HG03108 (cell line): ENCODE results near the gene PRSS22.

ENCODE experiments used
- ATAC-seq: cut with Tn5 transposase; IDR thresholded peaks from one replicate; pipeline ENCODE4 v1.9.1; 2021; ENCODE audit warnings: moderate library complexity; ENCODE audit not compliant: unreplicated experiment

The PRSS22 gene

DNA sequence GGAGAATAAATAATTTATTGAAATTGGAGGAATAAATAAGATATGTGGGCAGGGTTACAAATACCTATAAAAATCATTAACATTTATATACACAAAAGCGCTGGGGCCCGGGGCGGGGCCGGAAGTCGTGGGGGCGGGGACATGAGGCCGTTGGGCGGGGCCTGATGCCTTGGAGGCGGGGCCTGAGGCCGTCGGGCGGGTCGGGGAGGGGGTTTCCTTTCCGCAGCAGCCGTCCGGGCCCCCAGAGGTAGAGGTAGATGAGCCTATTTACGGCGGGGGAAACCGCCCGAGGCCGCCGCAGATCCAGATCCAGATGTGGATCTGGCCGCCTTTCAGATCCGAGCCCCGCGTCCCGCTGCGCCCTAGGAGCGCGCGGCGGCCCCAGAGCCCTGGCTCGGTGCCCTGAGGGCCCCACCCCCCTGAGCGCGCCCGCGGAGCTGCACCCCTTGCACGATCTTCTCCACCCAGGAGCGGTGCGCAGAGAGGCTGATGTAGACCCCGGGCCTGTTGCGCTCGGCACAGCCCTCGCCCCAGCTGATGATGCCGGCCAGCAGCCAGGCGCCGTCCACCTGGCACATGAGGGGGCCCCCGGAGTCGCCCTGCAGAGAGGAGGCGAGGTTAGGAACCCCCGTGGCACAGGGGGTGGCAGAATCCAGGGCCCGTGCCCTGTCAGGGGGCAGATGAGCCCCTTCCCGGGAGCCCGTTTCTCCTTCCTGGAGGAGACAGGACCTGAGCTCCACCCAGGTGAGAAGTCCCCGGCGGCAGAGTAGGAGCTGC, 5.1 kb downstream of the PRSS22 start:
- ATAC-seq: no peak

DNA sequence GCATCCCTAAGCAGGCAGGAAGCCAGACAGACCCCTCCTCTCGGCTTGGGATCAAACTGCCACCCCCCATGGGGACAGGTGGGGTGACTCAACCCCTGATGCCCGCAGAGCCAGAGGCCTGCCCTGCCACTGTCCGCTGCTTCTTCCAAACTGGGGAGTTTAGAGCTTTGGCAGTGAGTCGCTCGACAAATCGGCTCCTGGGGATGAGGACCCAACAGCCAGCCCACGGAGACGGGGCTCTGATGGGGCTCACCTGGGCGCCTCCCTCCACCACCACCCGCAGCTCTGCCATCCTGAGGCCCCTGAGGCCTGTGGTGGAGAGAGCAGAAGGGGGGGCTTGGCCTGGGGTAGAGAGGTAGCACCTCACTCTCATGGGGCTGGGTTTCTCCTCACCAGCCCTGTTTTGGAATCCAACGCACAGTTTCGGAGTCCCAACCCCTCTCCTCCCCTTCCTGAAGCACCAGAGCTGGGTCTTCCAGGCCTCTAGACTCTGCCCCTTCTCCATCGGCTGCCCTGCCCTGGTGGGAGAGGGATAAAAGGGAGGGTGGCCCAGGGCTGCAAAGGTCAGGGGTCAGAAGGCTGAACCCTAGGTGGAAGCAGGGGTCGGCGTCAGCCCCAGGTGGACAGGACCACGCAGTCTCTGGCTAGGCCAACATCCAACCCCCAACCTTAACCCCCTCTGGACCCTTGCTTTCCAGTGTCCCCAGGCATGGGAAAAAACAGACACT, 5.8 kb downstream of the PRSS22 start:
- no peak for ATAC-seq

GRCh38 chr16:2848933-2849725, 8.8 kb downstream of the PRSS22 start:
- ATAC-seq: no peak

DNA sequence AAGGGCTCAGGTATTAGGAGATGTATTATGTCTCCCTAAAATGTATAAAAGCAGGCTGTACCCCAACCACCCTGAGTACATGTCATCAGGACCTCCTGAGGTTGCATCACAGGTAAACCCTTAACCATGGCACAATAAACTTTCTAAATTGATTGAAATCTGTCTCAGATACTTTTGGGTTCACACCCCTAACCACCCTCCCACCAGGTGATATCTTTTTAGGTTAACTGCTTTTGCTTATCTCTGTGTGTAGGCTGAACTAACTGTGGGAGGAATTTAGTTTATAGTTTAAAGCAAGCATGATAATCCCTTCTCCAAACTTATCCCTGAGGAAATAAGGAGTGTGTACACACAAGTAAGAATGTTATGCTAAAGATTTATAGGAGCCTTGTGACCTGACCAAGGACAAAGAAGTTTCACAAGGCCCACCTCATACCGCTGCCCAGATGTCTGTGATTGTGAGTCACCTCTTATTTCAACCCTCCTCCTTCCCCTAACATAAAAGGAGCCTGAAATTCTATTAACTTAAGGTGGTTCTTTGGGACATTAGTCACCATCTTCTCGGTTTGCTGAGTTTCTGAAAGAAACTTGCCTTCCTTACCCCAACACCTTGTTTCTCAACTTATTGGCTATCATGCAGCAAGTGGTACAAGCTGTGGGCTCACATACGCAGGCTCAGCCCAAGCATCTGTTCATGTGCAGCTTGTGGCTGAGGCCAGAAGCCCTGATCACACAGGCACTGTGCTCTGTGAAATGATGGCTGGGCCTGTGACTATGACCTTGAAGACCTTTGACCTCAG, 11.3 kb downstream of the PRSS22 start:
- no peak for ATAC-seq

DNA sequence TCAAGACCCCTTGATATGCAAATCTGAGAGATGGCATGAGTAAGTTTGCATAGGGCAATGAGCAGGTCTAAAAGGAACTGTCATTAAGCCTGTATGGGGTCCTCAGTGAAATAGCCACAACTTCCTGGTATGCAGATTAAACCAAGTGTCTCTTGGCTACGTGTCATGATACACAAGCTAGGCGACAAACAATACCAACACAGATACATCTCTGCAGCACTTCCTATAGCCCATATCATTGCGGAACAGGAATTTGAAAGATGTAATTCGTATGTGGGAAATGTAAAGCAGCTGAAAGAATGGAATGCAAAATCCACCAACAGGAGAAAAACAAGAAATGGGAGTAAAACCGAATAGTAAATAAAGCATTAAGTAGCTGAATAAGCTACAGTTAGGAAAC, 12.9 kb downstream of the PRSS22 start:
- ATAC-seq: no peak

- no peak for ATAC-seq
These were observed 14.4 kb downstream of the PRSS22 start for GRCh38 chr16:2843526-2843925.

DNA sequence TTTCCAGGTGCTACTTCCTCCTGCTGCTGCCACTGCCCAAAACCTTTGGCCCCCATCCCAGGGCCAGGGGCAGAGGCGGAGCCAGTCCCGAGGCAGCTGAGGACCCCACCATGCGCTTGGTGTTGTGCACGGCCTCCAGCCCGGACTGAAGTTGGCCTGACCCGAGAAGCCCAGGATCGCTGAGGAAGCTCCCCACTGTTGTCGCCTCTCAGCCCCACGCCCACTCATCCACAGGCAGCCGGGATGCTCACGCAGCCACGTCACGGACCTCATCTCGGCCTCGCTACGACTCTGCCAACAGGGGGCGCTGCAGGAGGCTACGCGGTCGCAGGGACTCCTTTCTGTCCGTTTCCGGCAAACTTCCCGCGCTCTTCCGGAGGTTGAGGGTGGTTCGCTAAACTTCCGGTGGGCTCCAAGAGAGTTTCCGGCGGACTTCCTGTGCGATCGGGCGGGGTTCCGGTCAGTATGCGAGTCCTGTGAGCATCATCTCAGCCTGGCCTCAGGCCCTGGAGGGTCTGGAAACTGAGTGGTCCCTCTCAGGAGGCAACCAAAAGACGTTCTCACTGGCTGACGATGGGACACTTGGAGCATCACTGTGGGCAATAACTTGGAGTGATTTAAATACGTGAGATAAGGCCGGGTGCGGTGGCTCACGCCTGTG, 15.5 kb downstream of the PRSS22 start:
- ATAC-seq: no peak

GRCh38 chr16:2841606-2842339, 16.2 kb downstream of the PRSS22 start:
- no peak for ATAC-seq

GRCh38 chr16:2840914-2841313, 17.1 kb downstream of the PRSS22 start:
- no peak for ATAC-seq

GRCh38 chr16:2839650-2840450, 18.1 kb downstream of the PRSS22 start:
- no peak for ATAC-seq

- ATAC-seq: no peak
These were observed 19.0 kb downstream of the PRSS22 start for GRCh38 chr16:2838928-2839327.

DNA sequence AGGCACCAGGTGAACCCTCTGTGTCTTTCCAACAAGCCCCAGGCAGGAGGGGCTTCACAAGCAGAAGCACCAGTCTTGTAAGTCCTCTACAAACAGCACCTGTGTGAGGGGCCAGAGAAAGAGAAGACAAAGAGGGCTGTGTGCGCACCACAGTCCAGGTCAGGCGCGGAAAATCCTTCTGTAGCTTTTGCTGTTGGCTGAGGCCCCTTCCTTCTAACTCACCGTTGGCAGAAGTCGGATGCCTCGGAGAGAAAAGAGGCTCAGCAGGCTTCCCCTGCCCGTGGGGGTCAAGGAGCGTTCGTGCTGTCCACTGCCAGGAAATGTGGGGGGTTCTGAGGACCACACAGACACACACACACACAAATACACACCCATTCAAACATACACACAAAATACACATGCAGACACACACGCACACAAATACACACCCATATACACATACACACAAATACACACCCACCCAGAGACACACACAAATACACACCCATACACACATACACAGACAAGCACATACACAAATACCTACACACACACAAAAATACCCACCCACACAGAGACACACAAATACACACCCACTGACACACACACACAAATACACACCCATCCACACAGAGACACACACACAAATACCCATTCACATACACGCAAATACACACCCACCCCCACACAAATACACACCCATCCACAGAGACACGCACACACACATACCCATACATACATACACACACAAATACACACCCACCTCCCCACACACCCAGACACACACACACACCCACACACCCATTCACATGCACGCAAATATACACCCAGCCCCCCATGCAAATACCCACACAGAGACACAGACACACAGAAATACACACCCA, 21.1 kb downstream of the PRSS22 start:
- ATAC-seq: no peak

GRCh38 chr16:2835638-2836493, 22.1 kb downstream of the PRSS22 start:
- ATAC-seq: no peak

DNA sequence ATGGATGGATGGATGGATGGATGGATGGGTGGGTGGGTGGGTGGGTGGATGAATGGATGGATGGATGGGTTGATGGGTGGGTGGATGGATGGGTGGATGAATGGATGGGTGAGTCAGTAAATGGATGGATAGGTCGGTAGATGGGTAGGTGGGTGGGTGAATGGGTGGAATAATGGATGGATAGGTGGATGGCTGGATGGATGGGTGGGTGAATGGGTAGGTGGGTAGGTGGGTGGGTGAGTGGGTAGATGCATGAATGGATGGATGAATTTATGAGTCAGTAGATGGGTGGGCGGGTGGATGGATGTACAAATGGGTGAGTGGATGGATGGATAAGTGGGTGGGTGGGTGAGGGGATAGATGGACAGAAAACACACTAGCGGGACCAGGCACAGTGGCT, 23.0 kb downstream of the PRSS22 start:
- no peak for ATAC-seq

GRCh38 chr16:2833776-2834175, 24.2 kb downstream of the PRSS22 start:
- no peak for ATAC-seq

GRCh38 chr16:2831203-2831602, 26.8 kb downstream of the PRSS22 start:
- no peak for ATAC-seq

DNA sequence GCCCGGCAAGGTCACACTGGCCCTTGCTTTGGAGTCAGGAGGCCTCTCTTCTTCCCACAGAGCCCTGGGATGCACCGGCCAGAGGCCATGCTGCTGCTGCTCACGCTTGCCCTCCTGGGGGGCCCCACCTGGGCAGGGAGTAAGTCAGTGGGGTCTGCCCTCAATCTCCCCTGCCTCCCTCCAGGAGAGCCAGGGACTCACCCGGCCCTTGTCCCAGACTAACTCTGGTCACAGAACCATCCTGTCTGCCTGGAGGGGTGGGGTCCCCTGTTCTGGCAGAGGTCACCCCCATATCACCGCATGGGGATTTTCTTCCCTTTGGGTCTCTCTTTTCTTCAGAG, 27.6 kb downstream of the PRSS22 start:
- ATAC-seq: no peak
